CD4-positive, alpha-beta memory T cell (primary cell): ENCODE data around the gene RABEP2. TPM values are rescaled to one million over a fixed set of nuclear protein-coding genes. Genes with fewer than 3 reads are reported as not detected.

Source experiments
- CTCF ChIA-PET: fragments of 350-600 bp; sonication (Branson Sonifier 250); formaldehyde crosslinking; loops from one replicate; lab custom pipeline; 2021; ENCODE audit warnings: inconsistent platforms; ENCODE audit not compliant: partially characterized antibody; lab: Charles Lee
- POLR2A ChIA-PET: fragments of 350-600 bp; sonication (Branson Sonifier 250); formaldehyde crosslinking; loops from one replicate; lab custom pipeline; 2021; ENCODE audit not compliant: partially characterized antibody; lab: Charles Lee
- DNase-seq, 5 donors: peaks; one replicate each; pipeline versions ENCODE4 v3.0.0 to v3.0.0-alpha.2; 2020 to 2022; ENCODE audit warnings: mixed read lengths in 1 of 5
- H3K27ac ChIP-seq: one replicate; pipeline ENCODE4 v1.7.0; 2013; ENCODE audit warnings: low read depth, low read length
- H3K27me3 ChIP-seq: 2 replicates; pipeline ENCODE4 v1.7.0; 2013; ENCODE audit warnings: mild to moderate bottlenecking, low read length, moderate library complexity; ENCODE audit not compliant: insufficient read depth
- H3K36me3 ChIP-seq: 2 replicates; pipeline ENCODE4 v1.7.0; 2013; ENCODE audit warnings: mild to moderate bottlenecking, low read length, moderate library complexity; ENCODE audit not compliant: insufficient read depth
- H3K4me1 ChIP-seq: 2 replicates; pipeline ENCODE4 v1.7.0; 2013; ENCODE audit warnings: mild to moderate bottlenecking, low read length, moderate library complexity; ENCODE audit not compliant: insufficient read depth
- H3K4me3 ChIP-seq, 2 donors: one replicate each; pipeline ENCODE4 v1.7.0; 2013; ENCODE audit warnings: low read length in 2 of 2, mild to moderate bottlenecking in 1 of 2
- H3K9me3 ChIP-seq, 2 donors: one replicate each; pipeline ENCODE4 v1.7.0; 2013; ENCODE audit warnings: low read length in 2 of 2, control low read depth in 1 of 2; ENCODE audit not compliant: control insufficient read depth in 1 of 2
- H3K27ac Mint-ChIP-seq, 7 donors: one replicate each; pipeline ENCODE4 v1.8.0; 2020 to 2021; ENCODE audit warnings: mixed read lengths in 7 of 7, mild to moderate bottlenecking in 6 of 7, inconsistent platforms in 3 of 7, moderate library complexity in 3 of 7
- H3K27me3 Mint-ChIP-seq, 2 donors: one replicate each; pipeline ENCODE4 v1.8.0; 2020 to 2021; ENCODE audit warnings: mixed read lengths in 2 of 2
- H3K36me3 Mint-ChIP-seq, 2 donors: one replicate each; pipeline ENCODE4 v1.8.0; 2020 to 2021; ENCODE audit warnings: mixed read lengths in 2 of 2, inconsistent platforms in 1 of 2, mild to moderate bottlenecking in 1 of 2
- H3K4me1 Mint-ChIP-seq, 4 donors: one replicate each; pipeline ENCODE4 v1.8.0; 2020 to 2021; ENCODE audit warnings: mixed read lengths in 4 of 4, mild to moderate bottlenecking in 1 of 4
- H3K4me3 Mint-ChIP-seq, 8 donors: one replicate each; pipeline ENCODE4 v1.8.0; 2020 to 2021; ENCODE audit warnings: mixed read lengths in 8 of 8, mild to moderate bottlenecking in 7 of 8, moderate library complexity in 6 of 8, inconsistent platforms in 3 of 8
- H3K9me3 Mint-ChIP-seq, 8 donors: one replicate each; pipeline ENCODE4 v1.8.0; 2020 to 2021; ENCODE audit warnings: mixed read lengths in 8 of 8, mild to moderate bottlenecking in 5 of 8, inconsistent platforms in 3 of 8, moderate library complexity in 1 of 8
- intact Hi-C: fragments of 100-400 bp; cut with micrococcal nuclease; formaldehyde crosslinking; loops from one replicate; pipeline ENCODE4 v1.15.1; 2023
- polyA plus RNA-seq, 2 donors: library from polyadenylated mRNA; unstranded; fragments of 300-500 nt; fragmentation: Illumina TruSeq; gene quantifications; one replicate each; pipeline ENCODE4 v1.2.3, GENCODE V29; 2021
- total RNA-seq, 2 experiments: library from RNA; stranded (reverse); gene quantifications; one replicate each; pipeline ENCODE4 v1.2.3, GENCODE V29; 2021

RABEP2 gene
- total and polyA plus RNA-seq, 4 experiments from 2014 or later, result 3.1 to 29.0 (median 15.4) TPM

GRCh38 chr16:28935346-28935745 lies 10.3 kb upstream of the RABEP2 start:
- Histone ChIP-seq H3K36me3 (no peaks in the 10 kb centered on the region), H3K27me3 (no peaks in the 10 kb centered on the region), H3K4me3 (no peak overlapping the region), H3K9me3 (no peaks in the 10 kb centered on the region), H3K4me1 (peaks cover 23% of the 10 kb centered on the region), H3K27ac (no peak overlapping the region)
- CTCF ChIA-PET, result interaction anchor here (0.8 to 1.7 kb wide), 3 partner anchors 10 to 17 kb away, joined by 3 to 5 read pairs (median 4); no protein-coding TSS in a partner anchor
- Mint-ChIP-seq H3K9me3 (no peaks in the 10 kb centered on the region), H3K36me3 (no peaks in the 10 kb centered on the region), H3K27ac (peak overlapping the region in 5 of 7 donors; percentile 19 to 67 (median 62)), H3K4me3 (peak overlapping the region in 1 of 8 donors; percentile 25), H3K4me1 (peaks cover 17 to 27% (median 20%) of the 10 kb centered on the region in 4 donors), H3K27me3 (no peaks in the 10 kb centered on the region)
- POLR2A ChIA-PET, result no interaction called here
- DNase-seq, result no peak
- intact Hi-C loops, result no loop called here

- no peak overlapping the region for H3K27ac Mint-ChIP-seq
- no peaks in the 10 kb centered on the region for H3K9me3 ChIP-seq
- no peak overlapping the region for H3K4me3 ChIP-seq
- H3K27me3 ChIP-seq, result no peaks in the 10 kb centered on the region
- H3K27ac ChIP-seq, result no peak overlapping the region
- no peaks in the 10 kb centered on the region for H3K27me3 Mint-ChIP-seq
- H3K36me3 Mint-ChIP-seq, result no peaks in the 10 kb centered on the region
- H3K9me3 Mint-ChIP-seq, result no peaks in the 10 kb centered on the region
- intact Hi-C loops, result no loop called here
- H3K4me3 Mint-ChIP-seq, result no peak overlapping the region
- H3K36me3 ChIP-seq, result no peaks in the 10 kb centered on the region
- peaks cover 17 to 28% (median 22%) of the 10 kb centered on the region in 4 donors for H3K4me1 Mint-ChIP-seq
- POLR2A ChIA-PET, result interaction anchor here (0.9 kb wide), 1 partner anchor 70 kb away, joined by 3 read pairs; the partner anchor contains the start of gene SH2B1
- CTCF ChIA-PET, result interaction anchor here (0.6 to 1.9 kb wide), 2 partner anchors 12 to 23 kb away, joined by 3 to 9 read pairs; no protein-coding TSS in a partner anchor
- DNase-seq, result no peak
- peaks cover 23% of the 10 kb centered on the region for H3K4me1 ChIP-seq
These were observed 8.1 kb upstream of the RABEP2 start for GRCh38 chr16:28933171-28933570.

- no peak overlapping the region for H3K4me3 Mint-ChIP-seq
- H3K27ac ChIP-seq, result no peak overlapping the region
- H3K4me1 ChIP-seq, result peaks cover 23% of the 10 kb centered on the region
- no peaks in the 10 kb centered on the region for H3K9me3 Mint-ChIP-seq
- H3K36me3 Mint-ChIP-seq, result no peaks in the 10 kb centered on the region
- POLR2A ChIA-PET, result interaction anchor here (0.9 to 1.9 kb wide), 2 partner anchors 69 to 86 kb away, joined by 3 to 5 read pairs; partner anchors contain the start of genes SH2B1 and TUFM
- intact Hi-C loops, result no loop called here
- no peaks in the 10 kb centered on the region for H3K36me3 ChIP-seq
- H3K9me3 ChIP-seq, result no peaks in the 10 kb centered on the region
- peaks cover 17 to 28% (median 22%) of the 10 kb centered on the region in 4 donors for H3K4me1 Mint-ChIP-seq
- no peak overlapping the region for H3K4me3 ChIP-seq
- DNase-seq, result no peak
- H3K27me3 Mint-ChIP-seq, result no peaks in the 10 kb centered on the region
- H3K27ac Mint-ChIP-seq, result peak overlapping the region in 2 of 7 donors; percentile 36 to 44
- no peaks in the 10 kb centered on the region for H3K27me3 ChIP-seq
- CTCF ChIA-PET, result interaction anchor here (1.4 to 1.9 kb wide), 2 partner anchors 12 to 13 kb away, joined by 6 to 9 read pairs; no protein-coding TSS in a partner anchor
These were observed 7.5 kb upstream of the RABEP2 start for GRCh38 chr16:28932339-28933141.

DNA sequence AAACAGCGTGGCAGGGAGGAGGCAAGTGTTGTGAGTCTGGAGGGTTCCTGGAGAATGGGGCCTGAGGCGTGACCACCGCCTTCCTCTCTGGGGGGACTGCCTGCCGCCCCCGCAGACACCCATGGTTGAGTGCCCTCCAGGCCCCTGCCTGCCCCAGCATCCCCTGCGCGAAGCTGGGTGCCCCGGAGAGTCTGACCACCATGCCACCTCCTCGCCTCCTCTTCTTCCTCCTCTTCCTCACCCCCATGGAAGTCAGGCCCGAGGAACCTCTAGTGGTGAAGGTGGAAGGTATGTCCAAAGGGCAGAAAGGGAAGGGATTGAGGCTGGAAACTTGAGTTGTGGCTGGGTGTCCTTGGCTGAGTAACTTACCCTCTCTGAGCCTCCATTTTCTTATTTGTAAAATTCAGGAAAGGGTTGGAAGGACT lies 6.8 kb upstream of the RABEP2 start, which contains the start of gene CD19:
Gene CD19, plus strand, starts transcription at position 171 of the 425 bp plus-strand sequence. Its CDS starts 30 bp downstream, at position 201.
- H3K4me3 Mint-ChIP-seq, result no peak within 1 kb of the TSS
- Histone ChIP-seq H3K27me3 (no peaks in the 10 kb centered on the region), H3K36me3 (no peaks in the 10 kb centered on the region), H3K27ac (no peak within 1 kb of the TSS), H3K9me3 (no peaks in the 10 kb centered on the region), H3K4me1 (peaks cover 17% of the 10 kb centered on the region), H3K4me3 (no peak within 1 kb of the TSS)
- H3K36me3 Mint-ChIP-seq, result no peaks in the 10 kb centered on the region
- H3K9me3 Mint-ChIP-seq, result no peaks in the 10 kb centered on the region
- POLR2A ChIA-PET, result interaction anchor here (1.9 kb wide), 1 partner anchor 86 kb away, joined by 5 read pairs; the partner anchor contains the start of gene TUFM
- H3K27me3 Mint-ChIP-seq, result no peaks in the 10 kb centered on the region
- DNase-seq, result no peak
- H3K27ac Mint-ChIP-seq, result peak within 1 kb of the TSS; percentile 40 to 91 (median 72)
- intact Hi-C loops, result no loop called here
- peaks cover 16 to 28% (median 21%) of the 10 kb centered on the region in 4 donors for H3K4me1 Mint-ChIP-seq
- CTCF ChIA-PET, result interaction anchor here (1.4 kb wide), 1 partner anchor 14 kb away, joined by 6 read pairs; no protein-coding TSS in a partner anchor

GRCh38 chr16:28930652-28931051 lies 5.6 kb upstream of the RABEP2 start:
- ChIA-PET CTCF (interaction anchor here (0.8 kb wide), 1 partner anchor 15 kb away, joined by 4 read pairs; no protein-coding TSS in a partner anchor), POLR2A (interaction anchor here (1.9 kb wide), 1 partner anchor 84 kb away, joined by 5 read pairs; the partner anchor contains the start of gene TUFM)
- Histone ChIP-seq H3K9me3 (no peaks in the 10 kb centered on the region), H3K27ac (no peak overlapping the region), H3K4me1 (peaks cover 13% of the 10 kb centered on the region), H3K27me3 (no peaks in the 10 kb centered on the region), H3K4me3 (no peak overlapping the region), H3K36me3 (no peaks in the 10 kb centered on the region)
- intact Hi-C loops, result no loop called here
- peak overlapping the region; percentile 40 to 91 (median 72) for H3K27ac Mint-ChIP-seq
- H3K4me1 Mint-ChIP-seq, result peaks cover 11 to 24% (median 17%) of the 10 kb centered on the region in 4 donors
- no peaks in the 10 kb centered on the region for H3K27me3 Mint-ChIP-seq
- no peak overlapping the region for H3K4me3 Mint-ChIP-seq
- peaks cover 0 to 3% of the 10 kb centered on the region in 2 donors for H3K36me3 Mint-ChIP-seq
- H3K9me3 Mint-ChIP-seq, result no peaks in the 10 kb centered on the region
- no peak for DNase-seq

DNA sequence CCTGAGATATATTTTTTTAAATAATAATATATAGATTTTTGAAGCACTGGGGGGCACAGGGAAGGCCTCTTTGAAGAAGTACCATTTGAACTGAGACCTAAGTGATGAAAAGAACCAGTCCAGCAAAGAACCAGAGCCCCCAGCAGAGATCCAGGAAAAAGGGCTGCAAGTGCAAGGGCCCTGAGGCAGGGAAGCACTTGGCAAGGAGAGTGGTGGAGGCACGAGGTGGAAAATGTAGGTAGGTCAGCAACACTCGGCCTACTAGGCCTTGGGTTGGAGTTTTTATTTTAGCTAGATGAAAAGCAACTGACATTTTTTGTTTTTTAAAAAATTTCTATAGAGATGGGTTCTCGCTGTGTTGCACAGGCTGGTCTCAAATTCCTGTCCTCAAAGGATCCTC lies 5.2 kb upstream of the RABEP2 start:
- no peaks in the 10 kb centered on the region for H3K36me3 ChIP-seq
- no peak overlapping the region for H3K4me3 ChIP-seq
- intact Hi-C loops, result no loop called here
- Mint-ChIP-seq H3K9me3 (no peaks in the 10 kb centered on the region), H3K36me3 (peaks cover 0 to 6% of the 10 kb centered on the region in 2 donors), H3K4me1 (peaks cover 11 to 27% (median 18%) of the 10 kb centered on the region in 4 donors), H3K27ac (peak overlapping the region in 5 of 7 donors; percentile 35 to 91 (median 72)), H3K27me3 (no peaks in the 10 kb centered on the region), H3K4me3 (no peak overlapping the region)
- peaks cover 14% of the 10 kb centered on the region for H3K4me1 ChIP-seq
- H3K27ac ChIP-seq, result no peak overlapping the region
- no peaks in the 10 kb centered on the region for H3K27me3 ChIP-seq
- POLR2A ChIA-PET, result interaction anchor here (1.3 kb wide), 1 partner anchor 15 kb away, joined by 3 read pairs; no protein-coding TSS in a partner anchor
- H3K9me3 ChIP-seq, result no peaks in the 10 kb centered on the region
- CTCF ChIA-PET, result interaction anchor here (0.8 kb wide), 1 partner anchor 15 kb away, joined by 4 read pairs; no protein-coding TSS in a partner anchor
- DNase-seq, result no peak
